H1 (cell line): ENCODE measurements around the gene TPSAB1. TPM values are rescaled to one million over a fixed set of nuclear protein-coding genes. Genes with fewer than 3 reads are reported as not detected.
A peak's percentile ranks its signal among the peaks of the same experiment; 100 is the strongest.

Experiments
- CTCF ChIA-PET: fragments of 300-600 bp; sonication (Branson Sonifier 250); formaldehyde crosslinking; loops from one replicate; lab custom pipeline; 2021; ENCODE audit not compliant: partially characterized antibody; lab: Charles Lee
- POLR2A ChIA-PET: fragments of 300-600 bp; sonication (Branson Sonifier 250); formaldehyde crosslinking; loops from one replicate; lab custom pipeline; 2021; ENCODE audit warnings: inconsistent platforms; ENCODE audit not compliant: partially characterized antibody; lab: Charles Lee
- DNase-seq, 2 experiments: peaks; one replicate each; pipeline versions ENCODE4 v3.0.0 to v3.0.0-alpha.2; 2010 to 2022; ENCODE audit warnings: low spot score in 2 of 2, low read depth in 1 of 2, mixed read lengths in 1 of 2
- FAIRE-seq: peaks from 2 replicates; lab custom pipeline; 2011; peaks lifted over from hg19 to GRCh38; lab: Jason Lieb, UNC
- H2AFZ ChIP-seq: 2 replicates; pipeline ENCODE4 v1.8.1; 2012; ENCODE audit warnings: low read length, inconsistent platforms
- H2AK5ac ChIP-seq: 2 replicates; pipeline ENCODE4 v1.6.1; 2013; ENCODE audit warnings: low read depth, low read length
- H2BK120ac ChIP-seq: replicated peaks from 2 replicates; pipeline ENCODE3; 2013; ENCODE audit warnings: low read depth, low read length, inconsistent platforms
- H2BK12ac ChIP-seq: 2 replicates; pipeline ENCODE4 v1.6.1; 2013; ENCODE audit warnings: low read depth, low read length
- H2BK15ac ChIP-seq: 2 replicates; pipeline ENCODE4 v1.6.1; 2013; ENCODE audit warnings: low read length
- H2BK20ac ChIP-seq: 2 replicates; pipeline ENCODE4 v1.6.1; 2013; ENCODE audit warnings: low read length
- H2BK5ac ChIP-seq: 2 replicates; pipeline ENCODE4 v1.6.1; 2013; ENCODE audit warnings: low read depth, low read length
- H3K14ac ChIP-seq: 2 replicates; pipeline ENCODE4 v1.6.1; 2013; ENCODE audit warnings: inconsistent platforms; ENCODE audit not compliant: insufficient read length
- H3K18ac ChIP-seq: 2 replicates; pipeline ENCODE4 v1.6.1; 2013; ENCODE audit warnings: low read length; ENCODE audit errors: extremely low read depth
- H3K23ac ChIP-seq: 2 replicates; pipeline ENCODE4 v1.6.1; 2013; ENCODE audit warnings: inconsistent platforms; ENCODE audit not compliant: insufficient read length
- H3K23me2 ChIP-seq: 2 replicates; pipeline ENCODE4 v1.6.1; 2013; ENCODE audit warnings: low read depth, low read length
- H3K27ac ChIP-seq: 2 replicates; pipeline ENCODE4 v1.6.1; 2011; ENCODE audit warnings: low read depth, low read length, inconsistent platforms
- H3K27me3 ChIP-seq, 4 experiments: replicated peaks in 1 of 4; 1 replicate in 1 of 4; 2 replicates in 3 of 4; pipeline versions ENCODE4 v1.6.1 to v1.8.1; 2011 to 2013; ENCODE audit warnings: low read length in 3 of 4, mild to moderate bottlenecking in 3 of 4, inconsistent platforms in 2 of 4, mixed read lengths in 2 of 4, moderate library complexity in 1 of 4; ENCODE audit not compliant: control insufficient read depth in 3 of 4, insufficient read depth in 3 of 4; ENCODE audit errors: extremely low read depth in 1 of 4
- H3K36me3 ChIP-seq, 4 experiments: 2 replicates each; pipeline versions ENCODE4 v1.6.1 to v1.8.1; 2011 to 2013; ENCODE audit warnings: mild to moderate bottlenecking in 4 of 4, low read length in 3 of 4, moderate library complexity in 2 of 4, control low read depth in 1 of 4, inconsistent platforms in 1 of 4; ENCODE audit not compliant: insufficient read depth in 4 of 4, control insufficient read depth in 2 of 4
- H3K4ac ChIP-seq: replicated peaks from 2 replicates; pipeline ENCODE3; 2013; ENCODE audit warnings: low read length, low read depth, mixed read lengths, inconsistent platforms; ENCODE audit not compliant: insufficient read length
- H3K4me1 ChIP-seq, 4 experiments: replicated peaks in 1 of 4; 1 replicate in 1 of 4; 2 replicates in 3 of 4; pipeline versions ENCODE4 v1.6.1 to v1.8.1; 2011 to 2013; ENCODE audit warnings: low read length in 3 of 4, inconsistent platforms in 2 of 4, mixed read lengths in 1 of 4; ENCODE audit not compliant: insufficient read depth in 4 of 4, control insufficient read depth in 3 of 4
- H3K4me2 ChIP-seq, 2 experiments: 2 replicates each; pipeline versions ENCODE4 v1.6.1 to v1.8.1; 2011 to 2013; ENCODE audit warnings: low read depth in 2 of 2, low read length in 2 of 2, control low read depth in 1 of 2, inconsistent platforms in 1 of 2, mild to moderate bottlenecking in 1 of 2; ENCODE audit not compliant: insufficient read depth in 1 of 2
- H3K4me3 ChIP-seq, 4 experiments: fragments of 200-600, 300-600 bp in 1 of 4; sonication (generic), shearing (Covaris generic), sonication (Bioruptor Twin) in 1 of 4; 2 replicates each; pipeline versions ENCODE4 v1.5.1 to v1.8.1; 2011 to 2016; ENCODE audit warnings: low read length in 4 of 4, low read depth in 3 of 4, control low read depth in 2 of 4, inconsistent platforms in 2 of 4, mild to moderate bottlenecking in 2 of 4, mixed read lengths in 1 of 4, moderate library complexity in 1 of 4; ENCODE audit not compliant: insufficient read depth in 2 of 4; ENCODE audit errors: extremely low read depth in 1 of 4
- H3K56ac ChIP-seq: replicated peaks from 2 replicates; pipeline ENCODE3; 2013; ENCODE audit warnings: low read depth, mild to moderate bottlenecking, mixed read lengths, low read length, inconsistent platforms; ENCODE audit not compliant: insufficient read length
- H3K79me1 ChIP-seq: 2 replicates; pipeline ENCODE4 v1.6.1; 2013; ENCODE audit warnings: low read depth, low read length, control low read depth
- H3K79me2 ChIP-seq, 2 experiments: 2 replicates each; pipeline versions ENCODE4 v1.6.1 to v1.8.1; 2012 to 2013; ENCODE audit warnings: low read length in 2 of 2, mild to moderate bottlenecking in 2 of 2, inconsistent platforms in 1 of 2; ENCODE audit not compliant: insufficient read depth in 2 of 2, control insufficient read depth in 1 of 2
- H3K9ac ChIP-seq, 4 experiments: replicated peaks in 1 of 4; 1 replicate in 1 of 4; 2 replicates in 3 of 4; pipeline versions ENCODE4 v1.6.1 to v1.8.1; 2011 to 2013; ENCODE audit warnings: low read depth in 3 of 4, low read length in 3 of 4, control low read depth in 2 of 4, mild to moderate bottlenecking in 2 of 4, moderate library complexity in 2 of 4, inconsistent platforms in 1 of 4; ENCODE audit errors: extremely low read depth in 1 of 4
- H3K9me3 ChIP-seq, 2 experiments: 2 replicates each; pipeline versions ENCODE4 v1.6.1 to v1.8.1; 2012 to 2013; ENCODE audit warnings: mild to moderate bottlenecking in 2 of 2, moderate library complexity in 2 of 2, control low read depth in 1 of 2, inconsistent platforms in 1 of 2, low read depth in 1 of 2, low read length in 1 of 2, mixed read lengths in 1 of 2; ENCODE audit not compliant: insufficient read depth in 2 of 2
- H4K20me1 ChIP-seq, 2 experiments: replicated peaks in 1 of 2; 2 replicates each; pipeline versions ENCODE3 to v1.8.1; 2011 to 2013; ENCODE audit warnings: inconsistent platforms in 2 of 2, low read length in 2 of 2, mild to moderate bottlenecking in 1 of 2; ENCODE audit not compliant: insufficient read depth in 2 of 2, control insufficient read depth in 1 of 2
- H4K5ac ChIP-seq: 2 replicates; pipeline ENCODE4 v1.6.1; 2013; ENCODE audit warnings: low read length, low read depth, mixed read lengths, inconsistent platforms; ENCODE audit not compliant: insufficient read length
- H4K8ac ChIP-seq: 2 replicates; pipeline ENCODE4 v1.8.0; 2013; ENCODE audit warnings: mild to moderate bottlenecking, moderate library complexity, low read length, inconsistent platforms; ENCODE audit not compliant: insufficient read depth; ENCODE audit errors: extremely low read depth
- H4K91ac ChIP-seq: replicated peaks from 2 replicates; pipeline ENCODE3; 2013; ENCODE audit warnings: low read length, mixed read lengths, inconsistent platforms; ENCODE audit not compliant: insufficient read length
- ASH2L ChIP-seq: fragments of 200-600, 300-600 bp; sonication (generic); IDR thresholded peaks from one replicate; pipeline ENCODE4 v1.7.1; 2017; ENCODE audit warnings: low read length
- HDAC2 ChIP-seq, 2 experiments: fragments of 300-600 bp in 1 of 2; sonication (generic) in 1 of 2; IDR thresholded peaks; 2 replicates each; pipeline ENCODE4 v1.6.1; 2011 to 2012; ENCODE audit warnings: low read depth in 2 of 2, low read length in 2 of 2, mild to moderate bottlenecking in 2 of 2, moderate library complexity in 2 of 2, borderline replicate concordance in 1 of 2, inconsistent platforms in 1 of 2
- JUND ChIP-seq: IDR thresholded peaks from 2 replicates; pipeline ENCODE4 v1.6.1; 2011; ENCODE audit warnings: mild to moderate bottlenecking, improper control_type of control experiment, low read length
- KDM4A ChIP-seq: IDR thresholded peaks from one replicate; pipeline ENCODE4 v1.7.1; 2012; ENCODE audit warnings: low read depth, mild to moderate bottlenecking, moderate library complexity, low read length, inconsistent platforms; ENCODE audit not compliant: severe bottlenecking
- KDM5A ChIP-seq: fragments of 200-600 bp; IDR thresholded peaks from 2 replicates; pipeline ENCODE4 v1.7.1; 2012; ENCODE audit warnings: mild to moderate bottlenecking, low read length, inconsistent platforms, mixed read lengths
- POLR2A ChIP-seq, 2 experiments: IDR thresholded peaks; 1 replicate in 1 of 2; 2 replicates in 1 of 2; pipeline ENCODE4 v1.6.1; 2011; ENCODE audit warnings: low read depth in 2 of 2, low read length in 2 of 2, mild to moderate bottlenecking in 2 of 2; ENCODE audit errors: control extremely low read depth in 1 of 2
- TAF7 ChIP-seq: optimal IDR thresholded peaks from 2 replicates; pipeline ENCODE3; 2011; ENCODE audit warnings: low read depth, mild to moderate bottlenecking, inconsistent platforms, low read length, moderate library complexity, borderline replicate concordance
- WGBS, 2 experiments: shearing (Covaris generic) in 1 of 2; methylation state at CpG; one replicate each; pipeline versions ENCODE4 v1.1.6 to v1.1.7; 2013 to 2015; ENCODE audit warnings: low lambda C conversion rate in 2 of 2, mixed read lengths in 2 of 2, inconsistent platforms in 1 of 2, low coverage in 1 of 2, missing lambda C conversion rate in 1 of 2; ENCODE audit not compliant: insufficient replicate concordance in 2 of 2, insufficient coverage in 1 of 2, insufficient read length in 1 of 2; ENCODE audit errors: extremely low coverage in 1 of 2, missing lambda C conversion rate in 1 of 2; 5-methylcytosine and 5-hydroxymethylcytosine counted together
- polyA plus RNA-seq, 7 experiments: library from polyadenylated mRNA; depleted of rRNA in 3 of 7; stranded (reverse) in 5 of 7; unstranded in 2 of 7; fragments of >200 nt in 5 of 7; fragments of 200-250 nt in 2 of 7; gene quantifications; 1 replicate in 5 of 7; 2 replicates in 1 of 7; 4 replicates in 1 of 7; pipeline versions ENCODE4 v1.2.1 to v1.2.3, GENCODE V29; 2011 to 2013; ENCODE audit warnings: missing spikeins in 2 of 7, mixed read lengths in 2 of 7
- total RNA-seq: library from RNA; stranded (reverse); fragmentation: NEBNext Ultra II Directional; extraction: Animal tissue kit (Norgen Biotek cat#: 25700); gene quantifications from 2 replicates; pipeline ENCODE4 v1.2.1, GENCODE V29; 2021

Gene TPSAB1
- total and polyA plus RNA-seq, 2 of the 8 experiments (the other 6 are each of a cell fraction or from before 2014, with no cell fraction given) = 0.09 TPM; not detected in 1

- peaks cover 0 to 11% (median 8%) of the 10 kb centered on the region in 4 experiments; a peak in 6 of 7 replicates for H3K4me1 ChIP-seq
- H4K5ac ChIP-seq = no peak overlapping the region
- no peak overlapping the region for H2AFZ ChIP-seq
- H2BK20ac ChIP-seq = no peak overlapping the region
- no peak overlapping the region for H3K27ac ChIP-seq
- no peak overlapping the region for H2BK5ac ChIP-seq
- H3K36me3 ChIP-seq = no peaks in the 10 kb centered on the region; a peak in 1 of 8 replicates
- no peak overlapping the region for H3K23ac ChIP-seq
- no peaks in the 10 kb centered on the region for H3K79me2 ChIP-seq
- H3K4ac ChIP-seq = no peak overlapping the region
- H3K23me2 ChIP-seq = peaks cover 3% of the 10 kb centered on the region; the same call in 1 of the 2 replicates
- no peak overlapping the region for H3K56ac ChIP-seq
- H2BK15ac ChIP-seq = 0 out of 2 replicates have a peak overlapping the region, but pooled peaks have one; percentile 20
- no peak overlapping the region for H2BK120ac ChIP-seq
- no peak overlapping the region for H3K4me2 ChIP-seq
- CTCF ChIA-PET = interaction anchor here (0.8 kb wide), 1 partner anchor 509 kb away, joined by 3 read pairs; the partner anchor contains the start of genes EME2 and MRPS34
- no peak for FAIRE-seq
- no peak overlapping the region for H4K91ac ChIP-seq
- H3K4me3 ChIP-seq = no peak overlapping the region
- POLR2A ChIA-PET = interaction anchor here (0.8 to 1.7 kb wide), 2 partner anchors 63 to 157 kb away, joined by 3 to 5 read pairs; partner anchors contain the start of gene UQCC4
- no peak overlapping the region for H3K14ac ChIP-seq
- TF ChIP-seq JUND (no peak), ASH2L (no peak), POLR2A (IDR thresholded peaks at IDR 0.05; ENCODE audit: control extremely low read depth in 1 of 2, low read depth in 2 of 2, low read length in 2 of 2) (no peak), TAF7 (no peak), HDAC2 (IDR thresholded peaks at IDR 0.05; ENCODE audit: borderline replicate concordance in 1 of 2, low read depth in 2 of 2, low read length in 2 of 2) (no peak), KDM5A (no peak), KDM4A (no peak)
- no peak overlapping the region for H4K8ac ChIP-seq
- no peak overlapping the region for H2AK5ac ChIP-seq
- peaks cover 0 to 2% of the 10 kb centered on the region in 2 experiments; a peak in 2 of 4 replicates for H3K9me3 ChIP-seq
- 83% methylated on average over 14 of the region's 15 CpGs; no CpG with 5 or more reads in 1 of the 2 experiments for WGBS, 2 experiments
- no peak overlapping the region for H3K9ac ChIP-seq
- peaks cover 0 to 7% of the 10 kb centered on the region in 2 experiments for H4K20me1 ChIP-seq
- H3K79me1 ChIP-seq = no peaks in the 10 kb centered on the region; the same call in 1 of the 2 replicates
- DNase-seq = no peak
- H3K18ac ChIP-seq = no peak overlapping the region
- H3K27me3 ChIP-seq = peaks cover 0 to 28% (median 15%) of the 10 kb centered on the region in 4 experiments; a peak in 5 of 7 replicates
- no peak overlapping the region for H2BK12ac ChIP-seq
Observed at GRCh38 chr16:1263591-1264344, 23.3 kb downstream of the TPSAB1 start.
